Endothelial cell of umbilical vein (primary cell): ENCODE results near the gene NRCAM.

Experiments
- EZH2 ChIP-seq: IDR thresholded peaks from 2 replicates; pipeline ENCODE4 v1.6.1; 2012; ENCODE audit warnings: borderline replicate concordance, low read depth, mild to moderate bottlenecking, moderate library complexity, low read length, inconsistent platforms; ENCODE audit not compliant: severe bottlenecking
- FOS ChIP-seq: IDR thresholded peaks from 2 replicates; pipeline ENCODE4 v1.6.1; 2011; ENCODE audit warnings: mild to moderate bottlenecking, low read length, moderate library complexity, borderline replicate concordance; ENCODE audit not compliant: insufficient read depth
- JUN ChIP-seq: IDR thresholded peaks from 2 replicates; pipeline ENCODE4 v1.6.1; 2011; ENCODE audit warnings: borderline replicate concordance, low read depth; ENCODE audit not compliant: insufficient read length, insufficient read depth
- MAX ChIP-seq: IDR thresholded peaks from 2 replicates; pipeline ENCODE4 v1.6.1; 2011; ENCODE audit not compliant: insufficient read depth, insufficient read length
- MYC ChIP-seq: IDR thresholded peaks from one replicate; pipeline ENCODE4 v1.6.1; 2011; ENCODE audit warnings: mild to moderate bottlenecking, low read depth, low read length
- POLR2A ChIP-seq: IDR thresholded peaks from 2 replicates; pipeline ENCODE4 v1.6.1; 2012; ENCODE audit warnings: low read depth, mild to moderate bottlenecking, control low read depth, low read length
- POLR2AphosphoS5 ChIP-seq: IDR thresholded peaks from 2 replicates; pipeline ENCODE4 v1.6.1; 2012; ENCODE audit warnings: low read depth, mild to moderate bottlenecking, control low read depth, low read length, moderate library complexity; ENCODE audit not compliant: insufficient read depth
- TF ChIP-seq, protein P1 (sequence below), 2 donors: IDR thresholded peaks; 1 replicate in 1 of 2; 2 replicates in 1 of 2; pipeline ENCODE4 v1.5.1; 2011; ENCODE audit warnings: low read length in 2 of 2, mild to moderate bottlenecking in 2 of 2, moderate library complexity in 2 of 2, control low read depth in 1 of 2, inconsistent platforms in 1 of 2, low read depth in 1 of 2; ENCODE audit not compliant: insufficient read depth in 1 of 2; ENCODE audit errors: extremely low read depth in 1 of 2

DNA sequence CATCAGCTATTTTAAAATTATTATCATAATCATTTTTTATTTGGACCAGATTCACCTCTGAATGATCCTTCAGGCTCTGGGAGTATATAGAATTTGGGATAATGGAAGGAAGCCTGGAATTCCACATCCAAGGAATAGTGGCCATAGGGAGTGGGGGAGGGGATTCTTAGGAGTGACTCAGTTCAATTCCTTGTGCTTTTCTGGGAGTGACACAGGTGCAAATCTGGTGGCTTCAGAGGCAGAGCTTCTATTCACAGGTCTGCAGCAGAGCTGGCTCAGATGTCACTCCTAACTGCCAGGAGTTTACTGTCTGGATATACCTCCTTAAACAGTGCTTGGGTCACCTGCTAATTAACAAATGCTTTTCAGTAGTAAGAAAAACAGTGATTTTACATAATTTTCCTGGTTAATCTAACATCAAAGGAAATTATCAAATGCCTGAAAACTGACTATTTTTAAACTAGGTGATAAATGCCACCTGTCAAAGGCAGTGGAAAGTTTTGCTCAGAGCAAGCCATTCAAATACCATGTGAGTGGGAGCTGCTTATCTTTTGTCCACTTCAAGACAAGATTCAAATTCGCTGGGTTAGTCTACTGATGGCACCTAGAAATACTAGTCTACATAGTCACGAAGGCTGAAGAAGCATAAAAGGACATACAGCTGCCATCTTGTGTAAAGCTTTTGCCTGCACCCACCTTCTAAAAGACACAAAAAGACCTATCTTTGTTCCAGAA is 219.4 kb downstream of the NRCAM start:
- no peak for TF ChIP-seq MYC
- TF ChIP-seq POLR2A: no peak
- TF ChIP-seq, protein P1, sequence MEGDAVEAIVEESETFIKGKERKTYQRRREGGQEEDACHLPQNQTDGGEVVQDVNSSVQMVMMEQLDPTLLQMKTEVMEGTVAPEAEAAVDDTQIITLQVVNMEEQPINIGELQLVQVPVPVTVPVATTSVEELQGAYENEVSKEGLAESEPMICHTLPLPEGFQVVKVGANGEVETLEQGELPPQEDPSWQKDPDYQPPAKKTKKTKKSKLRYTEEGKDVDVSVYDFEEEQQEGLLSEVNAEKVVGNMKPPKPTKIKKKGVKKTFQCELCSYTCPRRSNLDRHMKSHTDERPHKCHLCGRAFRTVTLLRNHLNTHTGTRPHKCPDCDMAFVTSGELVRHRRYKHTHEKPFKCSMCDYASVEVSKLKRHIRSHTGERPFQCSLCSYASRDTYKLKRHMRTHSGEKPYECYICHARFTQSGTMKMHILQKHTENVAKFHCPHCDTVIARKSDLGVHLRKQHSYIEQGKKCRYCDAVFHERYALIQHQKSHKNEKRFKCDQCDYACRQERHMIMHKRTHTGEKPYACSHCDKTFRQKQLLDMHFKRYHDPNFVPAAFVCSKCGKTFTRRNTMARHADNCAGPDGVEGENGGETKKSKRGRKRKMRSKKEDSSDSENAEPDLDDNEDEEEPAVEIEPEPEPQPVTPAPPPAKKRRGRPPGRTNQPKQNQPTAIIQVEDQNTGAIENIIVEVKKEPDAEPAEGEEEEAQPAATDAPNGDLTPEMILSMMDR (IDR thresholded peaks at IDR 0.05; ENCODE audit: extremely low read depth in 1 of 2, insufficient read depth in 1 of 2, low read depth in 1 of 2, low read length in 2 of 2): no peak
- TF ChIP-seq EZH2: no peak
- TF ChIP-seq FOS: no peak
- no peak for TF ChIP-seq POLR2AphosphoS5
- no peak for TF ChIP-seq JUN
- TF ChIP-seq MAX: no peak
